SU-DHL-6 (cell line): ENCODE data around the gene SLC25A44.

ENCODE experiments used
- H2AFZ ChIP-seq: fragments of 200-600 bp; sonication (generic); 2 replicates; pipeline ENCODE4 v1.6.1; 2014; ENCODE audit warnings: low read depth, mild to moderate bottlenecking, moderate library complexity, mixed read lengths, antibody characterized with exemption, low read length; ENCODE audit not compliant: severe bottlenecking
- H3F3A ChIP-seq: fragments of 200-600 bp; shearing (Covaris generic); 2 replicates; pipeline ENCODE4 v1.6.0; 2016; ENCODE audit warnings: antibody characterized with exemption, mild to moderate bottlenecking; ENCODE audit not compliant: insufficient read depth
- H3K27ac ChIP-seq: fragments of 200-600 bp; sonication (generic); 2 replicates; pipeline ENCODE4 v1.5.1; 2016; ENCODE audit warnings: low read depth, mild to moderate bottlenecking, low read length, moderate library complexity, mixed read lengths
- H3K27me3 ChIP-seq: fragments of 200-600 bp; sonication (generic), shearing (Covaris generic); 2 replicates; pipeline ENCODE4 v1.6.0; 2014; ENCODE audit warnings: mild to moderate bottlenecking, low read length
- H3K36me3 ChIP-seq: fragments of 200-600 bp; sonication (generic); 2 replicates; pipeline ENCODE4 v1.6.1; 2014; ENCODE audit warnings: mild to moderate bottlenecking, low read length, mixed read lengths
- H3K4me2 ChIP-seq: fragments of 300-600, 200-600 bp; shearing (Covaris generic), sonication (generic); 2 replicates; pipeline ENCODE4 v1.6.0; 2014; ENCODE audit warnings: low read length, low read depth, mild to moderate bottlenecking; ENCODE audit not compliant: poor library complexity, severe bottlenecking
- H3K4me3 ChIP-seq: fragments of 200-600 bp; sonication (generic); 2 replicates; pipeline ENCODE4 v1.5.1; 2014; ENCODE audit warnings: antibody characterized with exemption, low read length, mild to moderate bottlenecking, mixed read lengths; ENCODE audit not compliant: insufficient read depth, poor library complexity, severe bottlenecking
- H3K79me2 ChIP-seq: fragments of 200-600 bp; sonication (generic); 2 replicates; pipeline ENCODE4 v1.6.1; 2014; ENCODE audit warnings: mild to moderate bottlenecking, low read length, moderate library complexity; ENCODE audit not compliant: insufficient read depth
- H3K9ac ChIP-seq: fragments of 200-600 bp; sonication (generic); 2 replicates; pipeline ENCODE4 v1.7.0; 2014; ENCODE audit warnings: mild to moderate bottlenecking, low read length
- H3K9me2 ChIP-seq: fragments of 200-600 bp; sonication (generic); replicated peaks from 2 replicates; pipeline ENCODE4 v1.6.1; 2014; ENCODE audit warnings: low read length; ENCODE audit not compliant: insufficient read depth
- H3K9me3 ChIP-seq: fragments of 200-600 bp; sonication (generic); 2 replicates; pipeline ENCODE4 v1.6.1; 2014; ENCODE audit warnings: low read length, mixed read lengths; ENCODE audit not compliant: insufficient read depth
- H4K20me1 ChIP-seq: fragments of 200-600 bp; sonication (generic); 2 replicates; pipeline ENCODE4 v1.6.1; 2014; ENCODE audit warnings: low read depth, mild to moderate bottlenecking, antibody characterized with exemption, low read length, moderate library complexity, mixed read lengths
- EZH2phosphoT487 ChIP-seq: fragments of 200-600 bp; sonication (generic), shearing (Covaris generic); conservative IDR thresholded peaks from 2 replicates; pipeline ENCODE4 v1.6.1; 2018; ENCODE audit warnings: mild to moderate bottlenecking, antibody characterized with exemption, low read length, moderate library complexity, mixed read lengths
- TF ChIP-seq, protein P1 (sequence below): fragments of 200-600 bp; sonication (generic); IDR thresholded peaks from one replicate; pipeline ENCODE4 v1.5.1; 2017; ENCODE audit warnings: antibody characterized with exemption, mild to moderate bottlenecking, low read length, moderate library complexity; ENCODE audit not compliant: insufficient read depth, poor library complexity, severe bottlenecking

The SLC25A44 gene

GRCh38 chr1:156238248-156238647 is 44.3 kb downstream of the SLC25A44 start:
- Histone ChIP-seq H3F3A (no peaks in the 10 kb centered on the region), H3K27me3 (no peaks in the 10 kb centered on the region), H2AFZ (no peak overlapping the region), H3K4me2 (no peak overlapping the region), H3K27ac (no peak overlapping the region), H3K4me3 (no peak overlapping the region), H4K20me1 (no peaks in the 10 kb centered on the region), H3K9ac (no peak overlapping the region), H3K79me2 (no peaks in the 10 kb centered on the region), H3K9me2 (no peaks in the 10 kb centered on the region), H3K36me3 (no peaks in the 10 kb centered on the region), H3K9me3 (no peaks in the 10 kb centered on the region)
- TF ChIP-seq, protein P1, sequence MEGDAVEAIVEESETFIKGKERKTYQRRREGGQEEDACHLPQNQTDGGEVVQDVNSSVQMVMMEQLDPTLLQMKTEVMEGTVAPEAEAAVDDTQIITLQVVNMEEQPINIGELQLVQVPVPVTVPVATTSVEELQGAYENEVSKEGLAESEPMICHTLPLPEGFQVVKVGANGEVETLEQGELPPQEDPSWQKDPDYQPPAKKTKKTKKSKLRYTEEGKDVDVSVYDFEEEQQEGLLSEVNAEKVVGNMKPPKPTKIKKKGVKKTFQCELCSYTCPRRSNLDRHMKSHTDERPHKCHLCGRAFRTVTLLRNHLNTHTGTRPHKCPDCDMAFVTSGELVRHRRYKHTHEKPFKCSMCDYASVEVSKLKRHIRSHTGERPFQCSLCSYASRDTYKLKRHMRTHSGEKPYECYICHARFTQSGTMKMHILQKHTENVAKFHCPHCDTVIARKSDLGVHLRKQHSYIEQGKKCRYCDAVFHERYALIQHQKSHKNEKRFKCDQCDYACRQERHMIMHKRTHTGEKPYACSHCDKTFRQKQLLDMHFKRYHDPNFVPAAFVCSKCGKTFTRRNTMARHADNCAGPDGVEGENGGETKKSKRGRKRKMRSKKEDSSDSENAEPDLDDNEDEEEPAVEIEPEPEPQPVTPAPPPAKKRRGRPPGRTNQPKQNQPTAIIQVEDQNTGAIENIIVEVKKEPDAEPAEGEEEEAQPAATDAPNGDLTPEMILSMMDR = no peak
- no peak for TF ChIP-seq EZH2phosphoT487

DNA sequence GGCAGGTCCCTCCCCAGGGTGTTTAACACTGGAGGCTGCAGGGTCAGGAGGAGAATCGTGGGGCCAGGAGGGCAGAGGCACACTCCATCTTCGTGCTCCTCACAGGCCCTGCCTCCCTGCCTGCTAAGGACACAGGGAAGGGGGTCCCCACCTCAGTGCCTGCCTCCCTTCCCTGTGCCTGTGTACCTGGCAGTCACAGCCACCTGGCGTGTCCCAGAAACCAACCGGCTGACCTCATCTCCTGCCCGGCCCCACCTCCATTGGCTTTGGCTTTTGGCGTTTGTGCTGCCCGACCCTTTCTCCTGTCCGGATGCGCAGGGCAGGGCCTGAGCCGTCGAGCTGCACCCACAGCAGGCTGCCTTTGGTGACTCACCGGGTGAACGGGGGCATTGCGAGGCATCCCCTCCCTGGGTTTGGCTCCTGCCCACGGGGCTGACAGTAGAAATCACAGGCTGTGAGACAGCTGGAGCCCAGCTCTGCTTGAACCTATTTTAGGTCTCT is 47.5 kb downstream of the SLC25A44 start:
- Histone ChIP-seq H3F3A (no peaks in the 10 kb centered on the region), H2AFZ (no peak overlapping the region), H3K27ac (no peak overlapping the region), H4K20me1 (no peaks in the 10 kb centered on the region), H3K9me3 (no peaks in the 10 kb centered on the region), H3K79me2 (no peaks in the 10 kb centered on the region), H3K4me3 (no peak overlapping the region), H3K4me2 (no peak overlapping the region), H3K9ac (no peak overlapping the region), H3K36me3 (no peaks in the 10 kb centered on the region), H3K27me3 (no peaks in the 10 kb centered on the region), H3K9me2 (no peaks in the 10 kb centered on the region)
- TF ChIP-seq, protein P1 = no peak
- no peak for TF ChIP-seq EZH2phosphoT487

GRCh38 chr1:156241926-156242325 is 48.0 kb downstream of the SLC25A44 start, which contains the start of gene BGLAP:
Gene BGLAP, plus strand, starts transcription at chr1:156242184. Its CDS starts 48 bp downstream, at chr1:156242232.
- no peak for TF ChIP-seq EZH2phosphoT487
- TF ChIP-seq, protein P1 = no peak
- Histone ChIP-seq H3K9me3 (no peaks in the 10 kb centered on the region), H3K9me2 (no peaks in the 10 kb centered on the region), H3F3A (no peaks in the 10 kb centered on the region), H3K9ac (no peak within 1 kb of the TSS), H3K27ac (no peak within 1 kb of the TSS), H3K27me3 (no peaks in the 10 kb centered on the region), H3K4me2 (no peak within 1 kb of the TSS), H3K36me3 (no peaks in the 10 kb centered on the region), H3K79me2 (no peaks in the 10 kb centered on the region), H2AFZ (no peak within 1 kb of the TSS), H4K20me1 (no peaks in the 10 kb centered on the region), H3K4me3 (no peak within 1 kb of the TSS)
